ENCODE measurements around the gene BMF. TPM values are rescaled to one million over a fixed set of nuclear protein-coding genes. Genes with fewer than 3 reads are reported as not detected.

Gene BMF
- total and polyA plus RNA-seq, 4 donors: 0.63 to 10.2 (median 4.0) TPM

- Histone ChIP-seq H3K36me3 (ENCODE audit: control insufficient read depth in 4 of 4, insufficient read depth in 3 of 4, low read depth in 1 of 4, low read length in 3 of 4) (no peaks in the 10 kb centered on the region), H3K27me3 (ENCODE audit: control insufficient read depth in 4 of 4, insufficient read depth in 4 of 4, low read length in 3 of 4) (no peaks in the 10 kb centered on the region), H3K4me3 (ENCODE audit: low read depth in 1 of 3, low read length in 3 of 3) (no peak overlapping the region), H3K4me1 (ENCODE audit: control insufficient read depth in 4 of 4, insufficient read depth in 4 of 4, low read length in 3 of 4) (peaks cover 13 to 37% (median 34%) of the 10 kb centered on the region in 4 donors), H3K27ac (ENCODE audit: low read depth in 1 of 2, low read length in 2 of 2) (no peak overlapping the region), H3K9me3 (ENCODE audit: control insufficient read depth in 4 of 4, low read length in 3 of 4) (no peaks in the 10 kb centered on the region), H3K9ac (ENCODE audit: low read depth in 1 of 2, low read length in 2 of 2) (no peak overlapping the region)
- DNase-seq (ENCODE audit: low spot score): peak; percentile 14
- 95% methylated on average over 5 of the region's 5 CpGs for WGBS
- no peak for TF ChIP-seq FOXA2 (IDR thresholded peaks at IDR 0.05)
- TF ChIP-seq FOXA1 (IDR thresholded peaks at IDR 0.05): no peak
- TF ChIP-seq CTCF (IDR thresholded peaks at IDR 0.05; ENCODE audit: low read depth, low read length, missing input control): no peak
- no peak for TF ChIP-seq NR2F2 (IDR thresholded peaks at IDR 0.05)
- TF ChIP-seq YY1 (IDR thresholded peaks at IDR 0.05): no peak
- no peak for TF ChIP-seq RAD21 (IDR thresholded peaks at IDR 0.05)
- TF ChIP-seq ZBTB33 (IDR thresholded peaks at IDR 0.05): no peak
- no peak for TF ChIP-seq GABPA (IDR thresholded peaks at IDR 0.05 in 1 of 2, conservative IDR thresholded peaks at IDR 0.05 in 1 of 2)
- no peak for TF ChIP-seq RXRA (IDR thresholded peaks at IDR 0.05)
- no peak for TF ChIP-seq JUND (IDR thresholded peaks at IDR 0.05)
- no peak for TF ChIP-seq ATF3 (IDR thresholded peaks at IDR 0.05)
- TF ChIP-seq MAX (IDR thresholded peaks at IDR 0.05): no peak
- no peak for TF ChIP-seq TAF1 (conservative IDR thresholded peaks at IDR 0.05)
Observed at GRCh38 chr15:40042791-40043320, 65.8 kb downstream of the BMF start.

- peak; percentile 35 for DNase-seq (ENCODE audit: low spot score)
- H3K36me3 ChIP-seq (ENCODE audit: control insufficient read depth in 4 of 4, insufficient read depth in 3 of 4, low read depth in 1 of 4, low read length in 3 of 4): peaks cover 6 to 13% (median 11%) of the 10 kb centered on the region in 4 donors
- H3K4me1 ChIP-seq (ENCODE audit: control insufficient read depth in 4 of 4, insufficient read depth in 4 of 4, low read length in 3 of 4): peaks cover 11 to 41% (median 35%) of the 10 kb centered on the region in 4 donors
- H3K9me3 ChIP-seq (ENCODE audit: control insufficient read depth in 4 of 4, low read length in 3 of 4): no peaks in the 10 kb centered on the region
- peak overlapping the region; percentile 82 to 99 for H3K27ac ChIP-seq (ENCODE audit: low read depth in 1 of 2, low read length in 2 of 2)
- H3K27me3 ChIP-seq (ENCODE audit: control insufficient read depth in 4 of 4, insufficient read depth in 4 of 4, low read length in 3 of 4): no peaks in the 10 kb centered on the region
- 26% methylated on average over 3 of the region's 3 CpGs for WGBS
- peak overlapping the region in 1 of 2 donors; percentile 72 for H3K9ac ChIP-seq (ENCODE audit: low read depth in 1 of 2, low read length in 2 of 2)
- H3K4me3 ChIP-seq (ENCODE audit: low read depth in 1 of 3, low read length in 3 of 3): no peak overlapping the region
- TF ChIP-seq MAX (IDR thresholded peaks at IDR 0.05): peak; percentile 83
- TF ChIP-seq TAF1 (conservative IDR thresholded peaks at IDR 0.05): peak; percentile 41
- TF ChIP-seq HNF4G (IDR thresholded peaks at IDR 0.05): peak; percentile 91
- peak; percentile 88 for TF ChIP-seq ZBTB33 (IDR thresholded peaks at IDR 0.05)
- peak; percentile 91 to 92 for TF ChIP-seq JUND (IDR thresholded peaks at IDR 0.05)
- TF ChIP-seq GABPA (IDR thresholded peaks at IDR 0.05 in 1 of 2, conservative IDR thresholded peaks at IDR 0.05 in 1 of 2): peak; percentile 28 to 81
- peak; percentile 98 to 99 for TF ChIP-seq HNF4A (conservative IDR thresholded peaks at IDR 0.05)
- no peak for TF ChIP-seq CTCF (IDR thresholded peaks at IDR 0.05; ENCODE audit: low read depth, low read length, missing input control)
- peak; percentile 48 to 51 for TF ChIP-seq EGR1 (IDR thresholded peaks at IDR 0.05; ENCODE audit: low read depth in 2 of 2)
- peak; percentile 96 for TF ChIP-seq NR2F2 (IDR thresholded peaks at IDR 0.05)
- TF ChIP-seq YY1 (IDR thresholded peaks at IDR 0.05): peak; percentile 49
- TF ChIP-seq SP1 (IDR thresholded peaks at IDR 0.05): peak; percentile 98
- TF ChIP-seq REST (IDR thresholded peaks at IDR 0.05): peak; percentile 81
- TF ChIP-seq ATF3 (IDR thresholded peaks at IDR 0.05): peak; percentile 71
Observed at GRCh38 chr15:40040770-40041169, 67.9 kb downstream of the BMF start.
